Neural progenitor cell (in vitro differentiated cells): Measurements from ENCODE around the gene ACOT12. TPM values are rescaled to one million over a fixed set of nuclear protein-coding genes. Genes with fewer than 3 reads are reported as not detected.

Source experiments
- DNase-seq: peaks from one replicate; pipeline ENCODE4 v3.0.0-alpha.2; 2016; ENCODE audit warnings: low spot score
- H2AFZ ChIP-seq: fragments of 200-600 bp; sonication (generic); replicated peaks from 2 replicates; pipeline ENCODE4 v1.6.1; 2016; ENCODE audit warnings: antibody characterized with exemption
- H3F3A ChIP-seq: fragments of 200-600 bp; sonication (generic); 2 replicates; pipeline ENCODE4 v1.6.1; 2016; ENCODE audit warnings: antibody characterized with exemption, low read depth
- H3K27ac ChIP-seq: fragments of 200-600 bp; sonication (generic); 2 replicates; pipeline ENCODE4 v1.5.1; 2016; ENCODE audit warnings: mild to moderate bottlenecking
- H3K27me3 ChIP-seq: fragments of 200-600 bp; sonication (generic); 2 replicates; pipeline ENCODE4 v1.6.1; 2016; ENCODE audit warnings: mild to moderate bottlenecking, moderate library complexity
- H3K36me3 ChIP-seq: fragments of 200-600 bp; sonication (generic); 2 replicates; pipeline ENCODE4 v1.5.1; 2016
- H3K4me1 ChIP-seq: fragments of 200-600 bp; sonication (generic); 2 replicates; pipeline ENCODE4 v1.6.1; 2016; ENCODE audit warnings: mixed run types
- H3K4me2 ChIP-seq: fragments of 200-600 bp; sonication (generic); 2 replicates; pipeline ENCODE4 v1.6.1; 2016
- H3K4me3 ChIP-seq: fragments of 200-600 bp; sonication (generic); 2 replicates; pipeline ENCODE4 v1.5.1; 2016
- H3K79me2 ChIP-seq: fragments of 200-600 bp; sonication (generic); 2 replicates; pipeline ENCODE4 v1.6.1; 2016; ENCODE audit warnings: low read depth
- H3K9ac ChIP-seq: fragments of 200-600 bp; sonication (generic); 2 replicates; pipeline ENCODE4 v1.6.1; 2016
- H3K9me3 ChIP-seq: fragments of 200-600 bp; sonication (generic); 2 replicates; pipeline ENCODE4 v1.5.1; 2016; ENCODE audit warnings: low read depth
- H4K20me1 ChIP-seq: fragments of 200-600 bp; sonication (generic); 2 replicates; pipeline ENCODE4 v1.6.1; 2016; ENCODE audit warnings: low read depth
- H3K27ac Mint-ChIP-seq: 3 replicates; pipeline ENCODE4 v1.8.0; 2021; ENCODE audit warnings: mixed read lengths
- H3K27me3 Mint-ChIP-seq: 2 replicates; pipeline ENCODE4 v1.8.0; 2022; ENCODE audit warnings: low read depth, mild to moderate bottlenecking, inconsistent platforms, moderate library complexity, mixed read lengths; ENCODE audit not compliant: insufficient read depth
- H3K36me3 Mint-ChIP-seq: 3 replicates; pipeline ENCODE4 v1.8.0; 2021; ENCODE audit warnings: mixed read lengths
- H3K4me1 Mint-ChIP-seq: 3 replicates; pipeline ENCODE4 v1.8.0; 2021; ENCODE audit warnings: mixed read lengths
- H3K4me3 Mint-ChIP-seq: 3 replicates; pipeline ENCODE4 v1.8.0; 2021; ENCODE audit warnings: mild to moderate bottlenecking, moderate library complexity, mixed read lengths
- H3K9me3 Mint-ChIP-seq: 3 replicates; pipeline ENCODE4 v1.8.0; 2020; ENCODE audit warnings: mixed read lengths
- EZH2 ChIP-seq: fragments of 200-600 bp; sonication (generic); IDR thresholded peaks from 2 replicates; pipeline ENCODE4 v1.6.1; 2017; ENCODE audit warnings: antibody characterized with exemption, mild to moderate bottlenecking, moderate library complexity
- EZH2phosphoT487 ChIP-seq: fragments of 200-600 bp; sonication (generic); IDR thresholded peaks from 2 replicates; pipeline ENCODE4 v1.6.1; 2017; ENCODE audit warnings: antibody characterized with exemption
- total RNA-seq: library from RNA; depleted of rRNA; stranded (reverse); fragments of >200 nt; gene quantifications from 2 replicates; pipeline ENCODE4 v1.2.3, GENCODE V29; 2015; ENCODE audit warnings: low replicate concordance
- TF ChIP-seq, protein P1 (sequence below): fragments of 200-600 bp; sonication (generic); IDR thresholded peaks from 2 replicates; pipeline ENCODE4 v1.5.1; 2017; ENCODE audit warnings: antibody characterized with exemption, mild to moderate bottlenecking

ACOT12 gene
- total RNA-seq, 1 donor from 2014 or later: not detected

- H3K4me3 Mint-ChIP-seq: no peak overlapping the region
- Histone ChIP-seq H3K4me3 (no peak overlapping the region), H3K9ac (no peak overlapping the region), H3K4me1 (no peaks in the 10 kb centered on the region), H3K4me2 (no peak overlapping the region), H2AFZ (no peak overlapping the region), H3K27me3 (no peaks in the 10 kb centered on the region), H3K36me3 (no peaks in the 10 kb centered on the region), H4K20me1 (no peaks in the 10 kb centered on the region), H3K9me3 (no peaks in the 10 kb centered on the region), H3F3A (no peaks in the 10 kb centered on the region), H3K27ac (no peak overlapping the region), H3K79me2 (no peaks in the 10 kb centered on the region)
- H3K4me1 Mint-ChIP-seq: peaks cover 10% of the 10 kb centered on the region
- no peaks in the 10 kb centered on the region for H3K9me3 Mint-ChIP-seq
- no peak overlapping the region for H3K27ac Mint-ChIP-seq
- H3K27me3 Mint-ChIP-seq: peaks cover 5% of the 10 kb centered on the region
- DNase-seq: no peak
- H3K36me3 Mint-ChIP-seq: no peaks in the 10 kb centered on the region
- TF ChIP-seq EZH2phosphoT487 (no peak), EZH2 (no peak)
- TF ChIP-seq, protein P1, sequence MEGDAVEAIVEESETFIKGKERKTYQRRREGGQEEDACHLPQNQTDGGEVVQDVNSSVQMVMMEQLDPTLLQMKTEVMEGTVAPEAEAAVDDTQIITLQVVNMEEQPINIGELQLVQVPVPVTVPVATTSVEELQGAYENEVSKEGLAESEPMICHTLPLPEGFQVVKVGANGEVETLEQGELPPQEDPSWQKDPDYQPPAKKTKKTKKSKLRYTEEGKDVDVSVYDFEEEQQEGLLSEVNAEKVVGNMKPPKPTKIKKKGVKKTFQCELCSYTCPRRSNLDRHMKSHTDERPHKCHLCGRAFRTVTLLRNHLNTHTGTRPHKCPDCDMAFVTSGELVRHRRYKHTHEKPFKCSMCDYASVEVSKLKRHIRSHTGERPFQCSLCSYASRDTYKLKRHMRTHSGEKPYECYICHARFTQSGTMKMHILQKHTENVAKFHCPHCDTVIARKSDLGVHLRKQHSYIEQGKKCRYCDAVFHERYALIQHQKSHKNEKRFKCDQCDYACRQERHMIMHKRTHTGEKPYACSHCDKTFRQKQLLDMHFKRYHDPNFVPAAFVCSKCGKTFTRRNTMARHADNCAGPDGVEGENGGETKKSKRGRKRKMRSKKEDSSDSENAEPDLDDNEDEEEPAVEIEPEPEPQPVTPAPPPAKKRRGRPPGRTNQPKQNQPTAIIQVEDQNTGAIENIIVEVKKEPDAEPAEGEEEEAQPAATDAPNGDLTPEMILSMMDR: no peak
Measured at GRCh38 chr5:81401266-81401665, 7.3 kb upstream of the ACOT12 start.

DNA sequence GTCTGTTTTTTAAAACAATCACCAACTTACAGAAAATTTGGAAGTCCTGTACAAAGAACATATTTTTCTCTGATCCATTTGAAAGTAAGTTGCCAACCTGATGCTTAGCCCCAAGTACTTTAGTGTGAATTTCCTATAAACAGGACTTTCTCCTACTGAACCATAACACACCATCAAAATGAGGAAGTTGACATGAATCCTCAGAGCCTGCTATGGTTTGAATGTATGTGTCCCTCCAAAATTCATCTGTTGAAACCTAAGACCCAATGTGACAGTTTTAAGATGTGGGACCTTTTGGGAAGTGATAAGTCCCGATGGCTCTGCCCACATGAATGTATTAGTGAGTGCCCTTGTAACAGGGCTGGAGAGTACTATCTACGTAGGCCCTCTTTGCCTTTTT, 6.4 kb upstream of the ACOT12 start:
- no peak overlapping the region for H3K9ac ChIP-seq
- Mint-ChIP-seq H3K27me3 (peaks cover 7% of the 10 kb centered on the region), H3K27ac (no peak overlapping the region)

DNA sequence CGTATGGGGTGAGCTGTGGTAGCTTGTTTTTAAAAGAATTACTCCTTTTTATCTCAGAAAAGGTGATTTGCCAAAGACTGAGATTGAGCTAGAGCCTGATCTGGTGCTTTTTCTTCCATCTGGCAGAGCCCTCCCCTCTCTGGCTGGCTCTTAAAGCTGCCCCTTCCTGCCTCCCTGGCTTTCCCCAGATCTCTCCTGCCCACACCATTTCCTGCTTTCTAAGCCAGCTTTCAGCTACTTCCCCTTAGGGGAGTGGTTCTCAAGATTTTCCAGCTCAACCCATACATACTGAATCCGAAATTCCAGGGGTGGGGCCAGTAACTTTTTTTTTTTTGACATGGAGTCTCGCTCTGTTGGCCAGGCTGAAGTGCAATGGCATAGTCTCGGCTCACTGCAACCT, 4.8 kb upstream of the ACOT12 start:
- peaks cover 16% of the 10 kb centered on the region for H3F3A ChIP-seq
- TF ChIP-seq EZH2phosphoT487: no peak
- H3K9ac ChIP-seq: no peak overlapping the region
- H3K27ac ChIP-seq: no peak overlapping the region
- H3K36me3 ChIP-seq: no peaks in the 10 kb centered on the region
- no peak overlapping the region for H3K27ac Mint-ChIP-seq
- peaks cover 23% of the 10 kb centered on the region for H3K27me3 ChIP-seq
- no peaks in the 10 kb centered on the region for H3K36me3 Mint-ChIP-seq
- H3K9me3 Mint-ChIP-seq: no peaks in the 10 kb centered on the region
- no peaks in the 10 kb centered on the region for H4K20me1 ChIP-seq
- DNase-seq: no peak
- H3K4me3 Mint-ChIP-seq: no peak overlapping the region
- no peaks in the 10 kb centered on the region for H3K9me3 ChIP-seq
- H3K4me2 ChIP-seq: no peak overlapping the region
- H3K4me1 ChIP-seq: no peaks in the 10 kb centered on the region
- peaks cover 14% of the 10 kb centered on the region for H3K4me1 Mint-ChIP-seq
- H3K79me2 ChIP-seq: no peaks in the 10 kb centered on the region
- peaks cover 12% of the 10 kb centered on the region for H3K27me3 Mint-ChIP-seq
- no peak overlapping the region for H2AFZ ChIP-seq
- no peak overlapping the region for H3K4me3 ChIP-seq

More for the DNA sequence above, 6.4 kb upstream of the ACOT12 start:
- Histone ChIP-seq H3K36me3 (no peaks in the 10 kb centered on the region), H4K20me1 (no peaks in the 10 kb centered on the region), H3K4me1 (no peaks in the 10 kb centered on the region), H3K4me2 (no peak overlapping the region), H2AFZ (no peak overlapping the region), H3K4me3 (no peak overlapping the region), H3K27ac (no peak overlapping the region), H3K9me3 (no peaks in the 10 kb centered on the region), H3K79me2 (no peaks in the 10 kb centered on the region), H3K27me3 (peaks cover 7% of the 10 kb centered on the region), H3F3A (no peaks in the 10 kb centered on the region)
- DNase-seq: no peak
- Mint-ChIP-seq H3K36me3 (no peaks in the 10 kb centered on the region), H3K4me3 (no peak overlapping the region), H3K9me3 (no peaks in the 10 kb centered on the region), H3K4me1 (peaks cover 10% of the 10 kb centered on the region)
- TF ChIP-seq EZH2 (no peak), EZH2phosphoT487 (no peak)
- TF ChIP-seq, protein P1: no peak

DNA sequence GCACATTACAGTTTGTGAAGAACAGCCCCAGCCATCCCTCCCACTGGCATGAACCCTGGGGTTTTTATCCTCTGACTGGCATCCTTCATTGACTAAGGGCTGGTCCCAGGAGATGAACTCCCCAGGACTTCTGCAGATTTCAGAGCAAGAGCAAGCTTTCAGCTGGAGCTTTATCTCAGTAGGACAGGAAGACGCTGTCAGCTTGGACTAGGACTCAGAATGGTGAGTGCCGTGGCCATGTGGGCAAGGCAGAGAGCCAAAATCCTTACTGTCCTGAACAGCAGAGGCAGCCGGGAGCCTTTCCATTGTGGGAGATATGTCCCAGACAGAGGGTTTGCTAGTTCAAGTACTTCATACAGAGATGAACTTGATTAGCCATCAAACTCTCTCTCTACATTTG, 3.2 kb upstream of the ACOT12 start:
- no peak overlapping the region for H3K4me3 Mint-ChIP-seq
- Histone ChIP-seq H2AFZ (no peak overlapping the region), H3F3A (peaks cover 29% of the 10 kb centered on the region), H3K36me3 (no peaks in the 10 kb centered on the region), H3K9ac (no peak overlapping the region), H4K20me1 (no peaks in the 10 kb centered on the region), H3K4me3 (no peak overlapping the region), H3K4me2 (no peak overlapping the region), H3K9me3 (no peaks in the 10 kb centered on the region), H3K79me2 (no peaks in the 10 kb centered on the region), H3K27me3 (peaks cover 35% of the 10 kb centered on the region), H3K4me1 (peaks cover 6% of the 10 kb centered on the region), H3K27ac (no peak overlapping the region)
- no peaks in the 10 kb centered on the region for H3K36me3 Mint-ChIP-seq
- TF ChIP-seq EZH2phosphoT487 (no peak), EZH2 (no peak)
- TF ChIP-seq, protein P1: no peak
- H3K27me3 Mint-ChIP-seq: peaks cover 20% of the 10 kb centered on the region
- H3K4me1 Mint-ChIP-seq: peaks cover 15% of the 10 kb centered on the region
- H3K27ac Mint-ChIP-seq: no peak overlapping the region
- H3K9me3 Mint-ChIP-seq: no peaks in the 10 kb centered on the region
- no peak for DNase-seq
